Ascending aorta (tissue), 2 donors: ENCODE results near the gene TDRD7. TPM values are rescaled to one million over a fixed set of nuclear protein-coding genes. Genes with fewer than 3 reads are reported as not detected.

Experiments used
- DNase-seq, 2 donors: peaks; one replicate each; pipeline ENCODE4 v3.0.0-alpha.2; 2019; ENCODE audit warnings: low spot score in 2 of 2
- H3K27ac ChIP-seq, 2 donors: fragments of 200-600 bp; sonication (generic); one replicate each; pipeline ENCODE4 v1.5.1; 2016 to 2017; ENCODE audit warnings: mild to moderate bottlenecking in 1 of 2
- H3K27me3 ChIP-seq: fragments of 200-600 bp; sonication (generic); one replicate; pipeline ENCODE4 v1.5.1; 2017
- H3K36me3 ChIP-seq, 2 donors: fragments of 200-600 bp; sonication (generic); one replicate each; pipeline ENCODE4 v1.5.1; 2016
- H3K4me1 ChIP-seq, 2 donors: fragments of 200-600 bp; sonication (generic); one replicate each; pipeline ENCODE4 v1.5.1; 2016 to 2017; ENCODE audit warnings: mild to moderate bottlenecking in 1 of 2
- H3K4me3 ChIP-seq, 2 donors: fragments of 200-600 bp; sonication (generic); one replicate each; pipeline ENCODE4 v1.5.1; 2016 to 2017; ENCODE audit warnings: mild to moderate bottlenecking in 1 of 2
- H3K9me3 ChIP-seq, 2 donors: fragments of 200-600 bp; sonication (generic); one replicate each; pipeline ENCODE4 v1.5.1; 2016
- intact Hi-C: fragments of 100-400 bp; cut with DNase I; formaldehyde crosslinking; loops from one replicate; pipeline ENCODE4 v1.15.1; 2023
- total RNA-seq: library from RNA; depleted of rRNA; stranded (reverse); fragments of >200 nt; gene quantifications from one replicate; pipeline ENCODE4 v1.1.0, GENCODE V29; 2016
- TF ChIP-seq, protein P1 (sequence below), 3 experiments: fragments of 200-600 bp in 2 of 3; fragments of 450-650 bp in 1 of 3; sonication (generic) in 2 of 3; IDR thresholded peaks; one replicate each; pipeline ENCODE4 v1.5.1; 2016 to 2019; ENCODE audit warnings: antibody characterized with exemption in 3 of 3, mild to moderate bottlenecking in 1 of 3, moderate library complexity in 1 of 3

TDRD7 gene
- total RNA-seq, 1 donor from 2014 or later = 3.0 TPM

DNA sequence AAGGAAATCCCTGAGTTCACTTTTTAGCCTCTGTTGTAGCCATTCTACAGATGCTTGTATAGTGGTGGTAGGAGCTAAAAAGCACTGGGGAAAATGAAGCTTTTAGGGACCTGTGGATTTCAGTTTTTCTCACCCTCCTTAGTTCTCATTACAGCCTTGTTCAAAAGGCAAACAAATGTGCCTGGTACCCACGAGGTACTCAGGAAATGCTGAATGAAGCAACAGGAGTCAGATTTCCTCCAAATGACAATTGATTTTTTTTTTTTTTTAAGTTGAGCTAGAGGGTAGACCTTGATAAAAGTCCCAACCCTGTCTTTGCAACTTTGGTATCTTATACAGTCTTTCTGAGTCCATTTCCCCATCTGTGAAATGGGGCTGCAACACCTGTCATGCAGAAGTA, 68.3 kb downstream of the TDRD7 start:
- DNase-seq = no peak
- Histone ChIP-seq H3K4me1 (peaks cover 0 to 6% of the 10 kb centered on the region in 2 donors), H3K27ac (peak overlapping the region; percentile 39 to 72), H3K36me3 (peaks cover 18 to 23% of the 10 kb centered on the region in 2 donors), H3K4me3 (no peak overlapping the region), H3K27me3 (no peaks in the 10 kb centered on the region), H3K9me3 (no peaks in the 10 kb centered on the region)
- TF ChIP-seq, protein P1, sequence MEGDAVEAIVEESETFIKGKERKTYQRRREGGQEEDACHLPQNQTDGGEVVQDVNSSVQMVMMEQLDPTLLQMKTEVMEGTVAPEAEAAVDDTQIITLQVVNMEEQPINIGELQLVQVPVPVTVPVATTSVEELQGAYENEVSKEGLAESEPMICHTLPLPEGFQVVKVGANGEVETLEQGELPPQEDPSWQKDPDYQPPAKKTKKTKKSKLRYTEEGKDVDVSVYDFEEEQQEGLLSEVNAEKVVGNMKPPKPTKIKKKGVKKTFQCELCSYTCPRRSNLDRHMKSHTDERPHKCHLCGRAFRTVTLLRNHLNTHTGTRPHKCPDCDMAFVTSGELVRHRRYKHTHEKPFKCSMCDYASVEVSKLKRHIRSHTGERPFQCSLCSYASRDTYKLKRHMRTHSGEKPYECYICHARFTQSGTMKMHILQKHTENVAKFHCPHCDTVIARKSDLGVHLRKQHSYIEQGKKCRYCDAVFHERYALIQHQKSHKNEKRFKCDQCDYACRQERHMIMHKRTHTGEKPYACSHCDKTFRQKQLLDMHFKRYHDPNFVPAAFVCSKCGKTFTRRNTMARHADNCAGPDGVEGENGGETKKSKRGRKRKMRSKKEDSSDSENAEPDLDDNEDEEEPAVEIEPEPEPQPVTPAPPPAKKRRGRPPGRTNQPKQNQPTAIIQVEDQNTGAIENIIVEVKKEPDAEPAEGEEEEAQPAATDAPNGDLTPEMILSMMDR (IDR thresholded peaks at IDR 0.05) = no peak
- intact Hi-C loops = no loop called here

DNA sequence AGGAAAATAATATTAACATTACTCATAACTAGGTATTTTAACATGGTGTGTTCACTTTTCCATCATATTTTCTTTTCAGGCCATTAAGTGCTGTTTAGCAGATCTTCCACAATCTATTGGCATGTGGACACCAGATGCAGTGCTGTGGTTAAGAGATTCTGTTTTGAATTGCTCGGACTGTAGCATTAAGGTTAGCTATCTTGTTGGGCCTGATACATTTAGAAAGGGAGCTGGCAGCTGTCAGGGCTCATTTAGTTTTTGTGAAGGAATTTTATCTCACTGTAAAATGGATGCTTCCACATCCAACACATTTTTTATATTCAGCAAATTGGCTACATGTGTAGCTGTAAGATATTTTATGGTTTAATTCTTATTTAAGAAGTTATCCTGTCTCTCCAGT, 68.9 kb downstream of the TDRD7 start:
- Histone ChIP-seq H3K9me3 (no peaks in the 10 kb centered on the region), H3K4me3 (no peak overlapping the region), H3K36me3 (peaks cover 13 to 21% of the 10 kb centered on the region in 2 donors), H3K27me3 (no peaks in the 10 kb centered on the region), H3K27ac (peak overlapping the region in 1 of 2 donors; percentile 72), H3K4me1 (peaks cover 0 to 6% of the 10 kb centered on the region in 2 donors)
- no peak for DNase-seq
- intact Hi-C loops = no loop called here
- TF ChIP-seq, protein P1 (IDR thresholded peaks at IDR 0.05) = no peak

DNA sequence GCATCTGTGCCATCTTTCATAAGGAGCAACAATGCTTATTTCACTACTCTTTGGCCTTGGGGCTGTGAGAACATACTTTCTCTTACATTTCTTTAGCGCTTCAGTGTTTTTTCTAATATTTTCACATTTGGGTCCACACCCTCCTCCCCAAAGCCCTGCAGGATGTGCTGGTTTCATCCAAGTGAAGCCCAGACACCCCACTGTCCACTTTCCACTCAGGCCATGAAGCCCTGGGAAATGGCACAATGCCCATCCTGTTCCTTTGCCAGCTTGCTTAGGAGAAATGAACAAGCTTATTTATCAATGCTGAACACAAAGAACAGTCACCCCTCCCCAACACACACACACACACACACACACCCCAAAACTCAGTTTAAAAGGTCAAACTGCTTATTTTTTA, 72.2 kb downstream of the TDRD7 start:
- H3K4me3 ChIP-seq = no peak overlapping the region
- H3K4me1 ChIP-seq = peaks cover 0 to 5% of the 10 kb centered on the region in 2 donors
- intact Hi-C loops = no loop called here
- no peak for DNase-seq
- no peaks in the 10 kb centered on the region for H3K27me3 ChIP-seq
- peaks cover 18 to 34% of the 10 kb centered on the region in 2 donors for H3K36me3 ChIP-seq
- no peaks in the 10 kb centered on the region for H3K9me3 ChIP-seq
- H3K27ac ChIP-seq = no peak overlapping the region
- TF ChIP-seq, protein P1 (IDR thresholded peaks at IDR 0.05) = no peak

DNA sequence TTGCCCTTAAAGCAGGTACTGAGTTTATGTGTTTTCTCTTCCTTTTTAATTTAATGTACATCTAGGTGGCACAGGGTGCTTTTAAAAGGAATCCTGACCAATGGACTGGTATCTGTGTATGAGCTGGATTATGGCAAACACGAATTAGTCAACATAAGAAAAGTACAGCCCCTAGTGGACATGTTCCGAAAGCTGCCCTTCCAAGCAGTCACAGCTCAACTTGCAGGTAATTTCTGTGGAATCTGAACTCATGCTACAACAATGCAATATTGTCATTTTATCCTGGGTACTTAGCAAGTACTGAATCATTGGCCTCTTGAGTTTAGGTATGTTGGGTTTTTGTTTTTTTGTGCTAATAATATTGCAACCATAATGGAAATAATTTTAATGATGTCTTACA, 75.2 kb downstream of the TDRD7 start:
- no peak for DNase-seq
- no peak overlapping the region for H3K4me3 ChIP-seq
- H3K9me3 ChIP-seq = no peaks in the 10 kb centered on the region
- TF ChIP-seq, protein P1 (IDR thresholded peaks at IDR 0.05) = no peak
- no peaks in the 10 kb centered on the region for H3K4me1 ChIP-seq
- H3K36me3 ChIP-seq = peaks cover 18 to 33% of the 10 kb centered on the region in 2 donors
- H3K27me3 ChIP-seq = no peaks in the 10 kb centered on the region
- no peak overlapping the region for H3K27ac ChIP-seq
- intact Hi-C loops = no loop called here

DNA sequence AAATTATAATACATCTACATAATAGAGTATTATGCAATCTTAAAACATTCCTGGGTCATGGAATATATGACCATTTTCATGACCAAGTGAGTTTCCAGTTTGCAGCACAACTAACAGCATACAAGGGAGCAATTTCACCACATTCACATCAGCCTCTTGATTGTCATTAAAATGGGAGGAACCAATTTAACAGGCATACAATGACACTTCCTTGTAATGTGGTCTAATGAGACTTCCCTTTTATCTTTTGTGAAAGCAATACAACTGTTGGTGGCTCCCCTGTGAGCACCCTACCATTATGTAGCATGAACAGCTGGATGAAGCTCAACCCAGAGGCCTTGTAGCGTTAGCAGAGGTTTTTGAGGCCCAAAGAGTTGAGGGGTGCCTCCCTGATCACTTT, 76.0 kb downstream of the TDRD7 start:
- intact Hi-C loops = no loop called here
- peaks cover 14 to 26% of the 10 kb centered on the region in 2 donors for H3K36me3 ChIP-seq
- TF ChIP-seq, protein P1 (IDR thresholded peaks at IDR 0.05) = no peak
- no peaks in the 10 kb centered on the region for H3K4me1 ChIP-seq
- H3K9me3 ChIP-seq = no peaks in the 10 kb centered on the region
- no peak overlapping the region for H3K27ac ChIP-seq
- no peaks in the 10 kb centered on the region for H3K27me3 ChIP-seq
- DNase-seq = no peak
- H3K4me3 ChIP-seq = no peak overlapping the region
